HG03460 (cell line): Measurements from ENCODE around the gene TMEM203.

Source experiments
- ATAC-seq: cut with Tn5 transposase; IDR thresholded peaks from one replicate; pipeline ENCODE4 v1.9.1; 2021; ENCODE audit not compliant: unreplicated experiment

Gene TMEM203

DNA sequence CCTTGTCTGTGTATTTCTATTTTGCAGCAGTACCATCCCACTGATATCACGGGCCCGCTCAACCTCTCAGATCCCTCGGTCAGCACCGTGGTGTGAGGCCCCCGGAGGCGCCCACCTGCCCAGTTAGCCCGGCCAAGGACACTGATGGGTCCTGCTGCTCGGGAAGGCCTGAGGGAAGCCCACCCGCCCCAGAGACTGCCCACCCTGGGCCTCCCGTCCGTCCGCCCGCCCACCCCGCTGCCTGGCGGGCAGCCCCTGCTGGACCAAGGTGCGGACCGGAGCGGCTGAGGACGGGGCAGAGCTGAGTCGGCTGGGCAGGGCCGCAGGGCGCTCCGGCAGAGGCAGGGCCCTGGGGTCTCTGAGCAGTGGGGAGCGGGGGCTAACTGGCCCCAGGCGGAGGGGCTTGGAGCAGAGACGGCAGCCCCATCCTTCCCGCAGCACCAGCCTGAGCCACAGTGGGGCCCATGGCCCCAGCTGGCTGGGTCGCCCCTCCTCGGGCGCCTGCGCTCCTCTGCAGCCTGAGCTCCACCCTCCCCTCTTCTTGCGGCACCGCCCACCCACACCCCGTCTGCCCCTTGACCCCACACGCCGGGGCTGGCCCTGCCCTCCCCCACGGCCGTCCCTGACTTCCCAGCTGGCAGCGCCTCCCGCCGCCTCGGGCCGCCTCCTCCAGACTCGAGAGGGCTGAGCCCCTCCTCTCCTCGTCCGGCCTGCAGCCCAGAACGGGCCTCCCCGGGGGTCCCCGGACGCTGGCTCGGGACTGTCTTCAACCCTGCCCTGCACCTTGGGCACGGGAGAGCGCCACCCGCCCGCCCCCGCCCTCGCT is 37.5 kb downstream of the TMEM203 start:
- ATAC-seq: no peak

DNA sequence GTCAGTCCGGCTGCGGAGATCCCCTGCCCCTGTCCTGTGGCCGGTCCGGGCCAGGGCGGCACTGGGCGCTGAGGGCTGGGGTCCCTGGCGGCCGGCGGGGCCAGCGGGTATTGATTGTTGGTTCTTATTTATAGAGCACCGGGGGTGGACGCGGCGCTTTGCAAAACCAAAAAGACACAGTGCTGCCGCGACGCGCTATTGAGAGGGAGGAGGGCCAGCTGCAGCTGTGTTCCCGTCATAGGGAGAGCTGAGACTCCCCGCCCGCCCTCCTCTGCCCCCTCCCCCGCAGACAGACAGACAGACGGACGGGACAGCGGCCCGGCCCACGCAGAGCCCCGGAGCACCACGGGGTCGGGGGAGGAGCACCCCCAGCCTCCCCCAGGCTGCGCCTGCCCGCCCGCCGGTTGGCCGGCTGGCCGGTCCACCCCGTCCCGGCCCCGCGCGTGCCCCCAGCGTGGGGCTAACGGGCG is 38.1 kb downstream of the TMEM203 start:
- no peak for ATAC-seq

DNA sequence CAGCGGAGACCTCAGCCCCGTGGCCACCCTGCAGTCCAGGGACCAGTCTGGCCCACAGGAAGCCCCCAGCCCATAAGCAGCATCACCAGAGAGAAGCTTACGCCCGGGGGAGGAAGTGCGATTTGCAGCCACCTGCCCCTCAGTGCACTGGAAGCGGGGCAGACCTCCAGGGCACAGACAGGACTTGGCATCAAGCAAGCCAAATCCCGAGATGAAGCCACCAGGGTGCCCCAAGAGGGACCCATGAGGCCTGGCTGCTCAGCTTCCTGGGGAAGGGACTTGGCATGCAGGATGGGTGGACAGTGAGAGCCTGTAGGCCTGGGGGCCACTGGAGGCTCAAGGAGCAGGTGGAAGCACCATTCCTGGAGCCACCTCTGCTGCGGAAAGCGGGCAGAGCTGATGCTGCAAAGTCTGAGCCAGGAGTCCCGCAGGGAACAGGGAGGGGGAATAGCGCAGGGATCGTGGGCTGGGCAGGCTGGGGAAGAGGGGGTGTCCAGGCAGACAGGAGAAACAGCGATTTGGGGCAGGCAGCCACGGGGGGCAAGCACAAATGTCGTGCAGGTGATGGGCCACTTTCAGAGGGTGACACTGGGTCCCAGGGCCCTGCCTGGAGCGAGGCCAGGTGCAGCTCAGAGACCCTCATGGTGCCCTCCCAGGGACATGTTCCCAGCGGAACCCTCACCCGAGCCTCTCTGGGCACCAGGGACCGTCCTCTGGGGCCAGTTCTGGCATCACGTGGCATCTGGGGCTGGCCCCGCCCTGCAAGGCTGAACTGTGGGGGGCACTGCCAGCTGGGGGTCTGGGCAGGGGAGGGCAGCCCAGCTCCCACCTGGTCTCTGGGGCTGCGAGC is 38.8 kb downstream of the TMEM203 start:
- ATAC-seq: no peak

DNA sequence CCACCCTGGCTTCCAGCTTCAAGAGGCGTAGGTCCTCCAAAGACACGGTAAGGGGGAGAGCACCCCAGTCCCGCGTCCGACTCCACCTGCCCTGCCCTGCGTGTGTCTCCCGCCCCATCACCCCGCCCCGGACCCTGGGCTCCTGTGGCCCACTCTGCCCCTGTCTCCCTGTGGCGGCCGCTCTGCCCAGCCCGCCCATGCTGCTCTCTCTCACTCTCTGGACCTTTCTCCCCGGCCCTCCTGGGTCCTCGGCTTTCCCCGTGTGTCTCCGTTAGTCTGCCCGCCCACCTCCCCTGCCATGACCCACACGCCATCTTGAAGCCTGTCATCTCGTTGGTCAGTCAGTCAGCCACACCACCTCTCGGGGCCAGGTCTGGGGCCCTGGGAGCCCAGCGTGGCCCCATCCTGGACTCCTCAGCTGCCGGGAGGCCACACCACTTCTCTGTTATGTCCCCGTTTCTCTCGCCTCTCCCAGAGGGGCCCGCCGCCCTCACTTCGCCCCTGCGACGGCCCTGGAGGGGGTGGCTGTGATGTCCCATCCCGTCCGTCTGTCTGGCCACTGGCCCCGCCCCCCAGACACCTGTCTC is 40.1 kb downstream of the TMEM203 start:
- ATAC-seq: no peak

DNA sequence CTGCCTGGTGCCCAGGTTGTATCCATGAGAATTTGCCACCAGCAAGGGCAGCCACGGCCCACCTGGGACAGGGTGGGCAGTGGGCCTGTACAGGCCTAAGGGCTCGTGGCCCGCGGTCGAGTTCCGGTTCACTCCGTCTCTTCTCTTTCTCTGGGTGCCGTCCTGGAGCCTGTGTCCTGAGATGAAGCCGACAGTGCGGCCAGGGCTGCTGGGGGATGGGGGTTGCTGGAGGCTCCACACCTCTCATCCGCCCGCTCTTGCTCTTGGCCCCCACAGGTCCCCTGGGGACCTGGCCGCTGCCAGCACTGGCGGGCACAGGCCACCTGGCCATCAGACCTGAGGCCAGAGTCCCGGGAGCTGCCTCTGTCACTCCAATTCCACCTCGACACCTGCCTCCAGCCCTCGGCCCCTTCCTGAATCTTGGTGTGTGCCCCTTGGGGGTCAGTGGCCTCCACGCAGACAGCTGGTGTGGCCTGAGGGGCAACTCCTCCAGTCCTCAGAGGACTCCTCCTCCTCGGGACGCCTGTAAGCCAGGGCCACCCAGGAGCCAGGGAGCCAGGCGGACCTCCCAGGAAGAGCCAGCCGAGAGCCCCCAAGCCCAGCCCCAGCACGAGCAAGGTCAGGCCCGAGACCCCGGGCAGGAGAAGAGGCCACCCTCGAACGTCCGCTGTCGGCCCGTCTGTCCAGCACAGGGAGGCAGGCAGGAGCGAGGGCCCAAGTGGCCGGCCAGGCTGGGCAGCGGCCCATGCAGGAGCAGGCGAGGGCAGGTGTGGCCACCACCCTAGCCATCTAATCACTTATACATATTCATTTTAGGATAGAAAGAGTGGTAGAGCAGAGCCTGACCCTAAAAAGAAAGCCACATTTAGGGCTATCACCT is 40.8 kb downstream of the TMEM203 start:
- ATAC-seq: no peak

DNA sequence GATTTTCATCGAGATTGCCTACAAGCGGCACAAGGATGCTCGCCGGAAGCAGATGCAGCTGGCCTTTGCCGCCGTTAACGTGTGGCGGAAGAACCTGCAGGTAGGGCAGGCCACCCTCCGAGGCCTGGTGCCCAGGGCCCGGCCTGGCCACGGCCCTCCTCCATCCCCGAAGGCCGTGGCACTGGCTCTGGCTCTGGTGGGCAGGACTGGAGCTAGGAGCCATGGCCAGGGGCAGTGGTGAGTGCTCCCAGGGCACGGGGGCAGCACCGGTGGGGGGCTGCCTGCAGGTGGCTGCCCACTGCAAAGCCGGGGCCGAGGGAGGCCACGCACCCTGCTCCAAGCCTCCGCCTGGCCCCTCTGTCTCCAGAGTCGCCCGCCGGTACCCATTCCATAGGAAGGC is 41.6 kb downstream of the TMEM203 start:
- no peak for ATAC-seq

DNA sequence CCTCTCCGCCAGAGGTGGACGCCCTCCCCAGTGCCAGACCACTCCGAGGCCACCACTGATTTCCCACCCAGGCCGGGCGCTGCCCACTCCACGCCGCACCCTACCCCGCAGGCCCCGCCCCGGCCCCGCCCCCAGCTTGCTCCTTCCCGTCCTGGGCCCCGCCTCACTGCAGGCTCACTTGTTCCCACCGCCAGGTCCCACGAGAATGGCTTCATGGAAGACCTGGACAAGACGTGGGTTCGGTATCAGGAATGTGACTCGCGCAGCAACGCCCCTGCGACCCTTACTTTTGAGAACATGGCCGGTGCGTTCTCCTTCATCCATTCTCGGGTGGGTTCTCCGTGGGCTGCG is 42.1 kb downstream of the TMEM203 start:
- ATAC-seq: no peak

DNA sequence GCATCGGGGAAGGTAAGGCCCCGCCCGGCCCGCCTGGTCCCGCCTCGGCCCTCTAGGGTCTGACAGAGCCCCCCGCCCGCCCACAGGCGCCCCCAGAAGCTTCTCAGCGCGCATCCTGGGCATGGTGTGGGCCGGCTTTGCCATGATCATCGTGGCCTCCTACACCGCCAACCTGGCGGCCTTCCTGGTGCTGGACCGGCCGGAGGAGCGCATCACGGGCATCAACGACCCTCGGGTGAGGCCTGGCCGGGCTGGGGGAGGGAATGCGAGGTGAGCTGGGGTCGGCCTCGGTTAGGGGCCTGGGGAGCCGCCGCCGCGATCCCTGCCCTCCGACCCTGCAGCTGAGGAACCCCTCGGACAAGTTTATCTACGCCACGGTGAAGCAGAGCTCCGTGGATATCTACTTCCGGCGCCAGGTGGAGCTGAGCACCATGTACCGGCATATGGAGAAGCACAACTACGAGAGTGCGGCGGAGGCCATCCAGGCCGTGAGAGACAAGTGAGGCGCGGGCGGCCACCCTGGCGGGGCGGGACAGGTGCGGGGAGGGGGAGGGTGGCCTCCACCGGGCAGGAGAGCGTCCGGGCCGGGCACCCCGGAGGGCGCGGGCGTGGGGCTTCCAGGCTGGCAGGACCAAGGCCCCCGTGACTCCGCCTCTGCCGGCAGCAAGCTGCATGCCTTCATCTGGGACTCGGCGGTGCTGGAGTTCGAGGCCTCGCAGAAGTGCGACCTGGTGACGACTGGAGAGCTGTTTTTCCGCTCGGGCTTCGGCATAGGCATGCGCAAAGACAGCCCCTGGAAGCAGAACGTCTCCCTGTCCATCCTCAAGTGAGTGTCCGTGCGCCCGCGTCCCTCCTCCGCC is 42.7 kb downstream of the TMEM203 start:
- no peak for ATAC-seq

DNA sequence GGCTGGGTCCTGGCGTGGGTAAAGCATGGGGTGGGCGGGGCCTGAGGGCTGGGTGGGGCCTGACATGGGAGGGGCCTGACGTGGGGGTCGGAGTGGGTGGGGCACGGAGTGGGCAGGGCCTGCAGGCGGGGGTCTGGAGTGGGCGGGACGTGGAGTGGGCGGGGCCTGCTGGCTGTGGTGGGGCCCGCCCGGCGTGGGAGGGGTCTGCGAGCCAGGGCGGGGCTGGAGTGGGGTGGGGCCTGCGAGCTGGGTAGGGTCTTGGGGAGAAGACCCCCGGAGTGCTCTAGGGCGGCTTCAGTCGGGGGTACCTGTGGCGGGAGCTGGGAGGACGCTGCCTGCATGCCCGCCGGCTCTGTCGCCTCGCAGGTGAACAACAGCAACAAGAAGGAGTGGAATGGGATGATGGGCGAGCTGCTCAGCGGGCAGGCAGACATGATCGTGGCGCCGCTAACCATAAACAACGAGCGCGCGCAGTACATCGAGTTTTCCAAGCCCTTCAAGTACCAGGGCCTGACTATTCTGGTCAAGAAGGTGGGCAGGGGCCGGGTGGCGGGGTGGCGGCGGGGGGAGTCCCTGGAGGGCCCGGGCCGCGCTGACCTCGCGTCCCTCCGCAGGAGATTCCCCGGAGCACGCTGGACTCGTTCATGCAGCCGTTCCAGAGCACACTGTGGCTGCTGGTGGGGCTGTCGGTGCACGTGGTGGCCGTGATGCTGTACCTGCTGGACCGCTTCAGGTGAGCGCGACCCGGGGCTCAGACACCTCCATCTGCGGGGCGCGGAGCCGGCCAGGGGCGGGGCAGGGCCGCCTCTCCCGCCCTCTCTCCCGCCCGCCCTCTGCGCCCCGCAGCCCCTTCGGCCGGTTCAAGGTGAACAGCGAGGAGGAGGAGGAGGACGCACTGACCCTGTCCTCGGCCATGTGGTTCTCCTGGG is 43.6 kb downstream of the TMEM203 start:
- no peak for ATAC-seq

DNA sequence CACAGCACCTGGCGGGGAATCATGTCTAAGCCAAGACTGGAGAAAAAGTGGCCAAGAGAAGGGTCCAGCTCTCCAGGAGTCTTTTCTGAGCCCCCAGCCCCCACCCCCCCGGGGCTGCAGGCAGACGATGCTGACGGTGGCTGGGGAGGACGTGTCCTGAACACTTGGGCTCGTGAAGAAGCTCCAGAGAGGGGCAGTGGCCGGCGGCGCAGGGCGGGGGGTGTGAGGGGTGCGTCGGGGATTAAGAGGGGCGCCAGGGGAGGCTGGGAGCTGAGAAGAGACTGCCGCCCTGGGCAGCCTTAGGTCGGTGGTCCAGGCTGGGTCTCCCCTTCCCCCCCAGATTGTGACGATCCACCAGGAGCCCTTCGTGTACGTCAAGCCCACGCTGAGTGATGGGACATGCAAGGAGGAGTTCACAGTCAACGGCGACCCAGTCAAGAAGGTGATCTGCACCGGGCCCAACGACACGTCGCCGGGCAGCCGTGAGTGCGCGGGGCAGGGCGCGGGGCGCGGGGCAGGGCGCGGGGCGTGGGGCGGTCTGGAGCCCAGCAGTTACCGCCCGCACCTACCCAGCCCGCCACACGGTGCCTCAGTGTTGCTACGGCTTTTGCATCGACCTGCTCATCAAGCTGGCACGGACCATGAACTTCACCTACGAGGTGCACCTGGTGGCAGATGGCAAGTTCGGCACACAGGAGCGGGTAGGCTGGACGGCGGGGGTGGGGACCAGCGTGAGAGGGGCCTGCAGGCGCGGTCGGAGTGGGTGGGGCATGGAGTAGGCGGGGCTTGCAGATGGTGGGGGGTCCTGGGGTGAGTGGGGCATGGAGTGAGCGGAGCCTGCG is 44.5 kb downstream of the TMEM203 start:
- no peak for ATAC-seq

DNA sequence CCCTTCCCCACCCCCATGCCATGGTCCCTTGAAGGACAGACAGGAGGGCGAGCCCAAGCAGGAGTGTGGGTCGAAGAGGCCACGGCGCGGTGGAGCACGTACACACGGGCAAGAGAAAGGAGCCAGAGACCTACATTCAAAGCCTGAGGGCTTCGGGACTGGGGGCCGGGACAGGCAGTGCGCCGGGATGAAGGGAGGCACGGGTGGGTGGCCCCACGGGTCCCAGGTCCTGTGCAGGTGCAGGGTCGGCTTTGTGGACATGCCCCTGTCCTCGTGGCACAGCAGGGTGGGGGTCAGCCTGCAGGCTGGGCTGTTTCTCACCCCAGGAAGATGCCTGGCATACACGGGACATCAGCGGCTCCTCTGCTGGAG is 45.4 kb downstream of the TMEM203 start:
- ATAC-seq: no peak

DNA sequence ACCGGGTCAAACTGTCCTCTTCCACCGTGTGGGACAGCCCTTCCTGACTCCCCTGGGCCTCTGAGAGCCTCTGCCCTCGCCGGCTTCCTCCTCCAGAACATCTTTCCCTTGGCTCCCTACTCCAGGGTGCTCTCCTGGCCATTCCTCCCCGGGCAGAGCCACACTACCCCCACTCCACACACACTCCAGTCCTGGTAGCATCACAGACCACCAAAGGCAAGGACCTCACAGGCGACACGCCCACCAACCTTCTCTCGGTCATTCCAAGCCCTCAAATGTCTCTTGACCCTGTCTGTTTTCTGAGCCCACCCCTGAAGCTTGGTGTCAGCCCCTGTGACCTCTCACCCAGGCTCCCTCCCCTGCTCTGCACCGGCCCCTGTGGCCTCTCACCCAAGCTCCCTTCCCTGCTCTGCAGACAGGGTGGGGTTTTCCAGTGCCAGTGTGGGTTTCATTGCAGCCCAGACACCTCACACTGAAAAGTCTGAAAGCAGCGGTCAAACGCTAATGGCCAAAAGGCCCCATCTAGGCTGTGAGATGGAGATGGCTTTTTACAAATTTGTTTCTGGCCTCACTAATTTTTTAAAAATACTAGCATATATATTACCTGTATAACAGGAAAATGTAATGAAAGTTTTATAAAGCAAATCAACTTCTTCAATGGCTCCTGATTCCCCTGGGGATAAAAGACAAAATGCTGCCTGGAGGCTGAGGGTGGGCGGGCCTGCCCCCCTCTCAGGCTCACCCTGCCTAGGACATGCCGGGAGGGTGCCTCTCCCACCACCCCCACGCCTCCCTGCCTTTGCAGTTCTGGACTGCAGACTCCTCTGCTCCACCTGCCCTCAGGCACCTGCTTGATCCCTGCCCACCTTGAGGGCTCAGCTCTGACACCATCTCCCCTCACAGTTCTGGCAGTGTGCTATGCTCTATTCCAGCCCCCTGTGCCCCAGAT is 46.1 kb downstream of the TMEM203 start:
- no peak for ATAC-seq

DNA sequence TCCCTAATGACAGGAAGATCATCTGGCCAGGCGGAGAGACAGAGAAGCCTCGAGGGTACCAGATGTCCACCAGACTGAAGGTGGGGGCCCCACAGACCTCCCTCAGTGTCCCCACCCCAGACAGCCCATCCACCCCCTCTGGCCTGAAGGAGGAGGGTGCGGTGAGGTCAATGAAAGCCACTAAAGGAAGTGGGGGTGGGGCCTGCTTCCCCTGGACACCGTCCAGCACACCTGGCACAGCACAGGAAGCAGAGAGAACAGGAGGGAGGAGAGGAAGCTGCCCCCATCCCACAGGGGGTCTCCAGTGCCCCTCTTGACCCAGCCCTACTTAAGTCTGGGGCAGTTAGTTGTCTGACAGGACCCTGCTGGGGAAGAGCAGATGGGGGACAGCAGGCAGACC is 46.8 kb downstream of the TMEM203 start:
- ATAC-seq: no peak

DNA sequence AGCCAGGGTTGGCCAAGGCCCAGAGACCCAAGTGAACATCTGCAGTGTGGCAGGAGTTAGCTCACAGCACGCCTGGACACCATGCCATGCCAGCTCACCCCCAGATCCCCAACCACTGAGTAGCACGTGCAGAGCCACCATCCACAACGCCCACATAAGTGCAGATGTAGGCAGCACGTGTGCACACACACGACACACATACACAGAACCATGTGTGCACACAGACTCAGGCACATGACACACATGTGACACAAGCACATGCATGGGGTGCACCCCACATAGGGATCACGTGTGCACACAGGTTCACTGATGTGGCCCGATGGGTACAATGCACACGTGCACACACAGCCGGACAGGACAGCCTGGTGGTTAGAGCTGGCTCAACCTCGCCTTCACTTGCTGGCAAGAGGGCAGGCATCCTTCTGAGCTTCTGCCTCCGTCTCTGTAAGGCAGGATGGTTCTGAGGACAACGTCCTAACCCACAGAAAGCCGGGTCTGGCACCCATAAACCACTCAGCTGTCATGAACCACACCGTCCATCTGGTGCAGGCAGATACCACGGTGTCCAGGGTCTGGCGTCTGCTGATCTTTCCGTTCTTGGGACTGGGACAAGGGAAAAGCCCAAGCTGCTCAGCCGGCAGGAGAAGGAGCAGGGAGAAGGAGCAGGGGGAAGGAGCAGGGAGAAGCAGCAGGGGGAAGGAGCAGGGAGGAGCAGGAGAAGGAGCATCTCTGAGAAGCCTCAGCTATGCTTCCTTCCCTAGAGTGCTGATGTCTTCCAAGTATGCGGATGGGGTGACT is 47.6 kb downstream of the TMEM203 start:
- ATAC-seq: no peak

DNA sequence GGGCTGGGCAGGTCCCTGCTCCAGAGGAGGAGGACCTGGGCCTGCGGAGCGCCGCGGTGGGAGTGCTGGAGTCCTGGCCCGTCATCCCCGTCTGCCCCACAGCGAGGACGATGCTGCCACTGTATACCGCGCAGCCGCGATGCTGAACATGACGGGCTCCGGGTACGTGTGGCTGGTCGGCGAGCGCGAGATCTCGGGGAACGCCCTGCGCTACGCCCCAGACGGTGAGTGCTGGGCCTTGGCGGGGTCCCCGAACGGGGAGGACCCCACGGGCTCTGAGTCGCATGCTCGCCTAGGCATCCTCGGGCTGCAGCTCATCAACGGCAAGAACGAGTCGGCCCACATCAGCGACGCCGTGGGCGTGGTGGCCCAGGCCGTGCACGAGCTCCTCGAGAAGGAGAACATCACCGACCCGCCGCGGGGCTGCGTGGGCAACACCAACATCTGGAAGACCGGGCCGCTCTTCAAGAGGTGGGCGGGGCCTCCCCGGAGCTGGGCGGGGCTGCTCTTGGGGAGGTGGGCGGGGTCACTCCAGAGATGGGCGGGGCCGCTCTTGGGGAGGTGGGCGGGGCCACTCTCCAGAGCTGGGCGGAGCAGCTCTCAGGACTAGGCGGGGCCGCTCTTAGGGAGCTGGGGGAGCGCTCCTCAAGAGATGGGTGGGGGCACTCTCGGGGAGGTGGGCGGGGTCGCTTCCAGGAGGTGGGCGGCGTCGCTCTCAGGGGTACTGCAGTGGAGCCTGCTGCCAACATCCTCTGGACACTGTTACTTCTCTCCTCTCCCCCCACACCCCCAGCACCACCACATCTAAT is 48.7 kb downstream of the TMEM203 start:
- no peak for ATAC-seq
